ENCODE measurements around the gene KIF25.
"Not testable (repeated sequence)": the region's sequence is repeated elsewhere in the genome, so short reads cannot be mapped to it uniquely, and the experiment has no call there.

Gene KIF25

GRCh38 chr6:167993831-167994230 is 3.6 kb upstream of the KIF25 start:
- DNase-seq (ENCODE audit: low read depth in 1 of 2, low spot score in 1 of 2): no peak

GRCh38 chr6:167995302-167995701 is 2.2 kb upstream of the KIF25 start:
- DNase-seq (ENCODE audit: low read depth in 1 of 2, low spot score in 1 of 2): no peak

GRCh38 chr6:167995731-167996151 is 1.7 kb upstream of the KIF25 start:
- DNase-seq (ENCODE audit: low read depth in 1 of 2, low spot score in 1 of 2): no peak

- DNase-seq (ENCODE audit: low read depth in 1 of 2, low spot score in 1 of 2): no peak
Measured at GRCh38 chr6:167996424-167997199, 859 bp upstream of the KIF25 start.

GRCh38 chr6:167998215-167998614 is 744 bp downstream of the KIF25 start:
- no peak for DNase-seq (ENCODE audit: low read depth in 1 of 2, low spot score in 1 of 2)

GRCh38 chr6:168000198-168001028 is 2.9 kb downstream of the KIF25 start:
- no peak for DNase-seq (ENCODE audit: low read depth in 1 of 2, low spot score in 1 of 2)

GRCh38 chr6:168001029-168001332 is 3.5 kb downstream of the KIF25 start:
- no peak for DNase-seq (ENCODE audit: low read depth in 1 of 2, low spot score in 1 of 2)

- not testable (repeated sequence) for DNase-seq (ENCODE audit: low read depth in 1 of 2, low spot score in 1 of 2)
Measured at GRCh38 chr6:168001514-168001913, 4.0 kb downstream of the KIF25 start.

GRCh38 chr6:168002804-168003203 is 5.3 kb downstream of the KIF25 start:
- DNase-seq (ENCODE audit: low read depth in 1 of 2, low spot score in 1 of 2): no peak

GRCh38 chr6:168004023-168004422 is 6.6 kb downstream of the KIF25 start:
- DNase-seq (ENCODE audit: low read depth in 1 of 2, low spot score in 1 of 2): no peak

- DNase-seq (ENCODE audit: low read depth in 1 of 2, low spot score in 1 of 2): no peak
Measured at GRCh38 chr6:168004945-168005344, 7.5 kb downstream of the KIF25 start.

- no peak for DNase-seq (ENCODE audit: low read depth in 1 of 2, low spot score in 1 of 2)
Measured at GRCh38 chr6:168005796-168006195, 8.3 kb downstream of the KIF25 start.

GRCh38 chr6:168007592-168008338 is 10.3 kb downstream of the KIF25 start:
- no peak for DNase-seq (ENCODE audit: low read depth in 1 of 2, low spot score in 1 of 2)

GRCh38 chr6:168009331-168009730 is 11.9 kb downstream of the KIF25 start:
- no peak for DNase-seq (ENCODE audit: low read depth in 1 of 2, low spot score in 1 of 2)

GRCh38 chr6:168011291-168011690 is 13.8 kb downstream of the KIF25 start:
- no peak for DNase-seq (ENCODE audit: low read depth in 1 of 2, low spot score in 1 of 2)

GRCh38 chr6:168012431-168013249 is 15.2 kb downstream of the KIF25 start:
- no peak for DNase-seq (ENCODE audit: low read depth in 1 of 2, low spot score in 1 of 2)

GRCh38 chr6:168013250-168013915 is 15.9 kb downstream of the KIF25 start:
- no peak for DNase-seq (ENCODE audit: low read depth in 1 of 2, low spot score in 1 of 2)

- no peak for DNase-seq (ENCODE audit: low read depth in 1 of 2, low spot score in 1 of 2)
Measured at GRCh38 chr6:168014428-168014827, 17.0 kb downstream of the KIF25 start.

- DNase-seq (ENCODE audit: low read depth in 1 of 2, low spot score in 1 of 2): no peak
Measured at GRCh38 chr6:168015009-168015408, 17.5 kb downstream of the KIF25 start.

GRCh38 chr6:168015482-168016175 is 18.2 kb downstream of the KIF25 start:
- no peak for DNase-seq (ENCODE audit: low read depth in 1 of 2, low spot score in 1 of 2)
